ENCODE data around the gene MTURN. TPM values are rescaled to one million over a fixed set of nuclear protein-coding genes. Genes with fewer than 3 reads are reported as not detected.

MTURN gene
- total and polyA plus RNA-seq, 10 of the 15 experiments (the other 5 are each of a cell fraction or from before 2014, with no cell fraction given): 0.52 to 5.0 (median 3.3) TPM

- no peak for TF ChIP-seq ZZZ3 (IDR thresholded peaks at IDR 0.05; ENCODE audit: control insufficient read depth, insufficient read length, low read depth)
- no peak for TF ChIP-seq YBX1 (IDR thresholded peaks at IDR 0.05)
- TF ChIP-seq NFYB (IDR thresholded peaks at IDR 0.05; ENCODE audit: insufficient read depth, low read depth, low read length): no peak
- no peak for TF ChIP-seq CHD2 (IDR thresholded peaks at IDR 0.05; ENCODE audit: borderline replicate concordance, low read depth, low read length)
- no peak for TF ChIP-seq IRF5 (IDR thresholded peaks at IDR 0.05; ENCODE audit: borderline replicate concordance)
- TF ChIP-seq JUND (IDR thresholded peaks at IDR 0.05; ENCODE audit: low read depth, low read length): no peak
Observed at GRCh38 chr7:30169579-30169978, 34.8 kb downstream of the MTURN start (continued).

GRCh38 chr7:30170476-30171205 lies 35.9 kb downstream of the MTURN start:
- FAIRE-seq (no peak), DNase-seq (ENCODE audit: low read depth, low spot score) (no peak), ATAC-seq (no peak)
- H4K20me1 ChIP-seq (ENCODE audit: control insufficient read depth, insufficient read depth): no peaks in the 10 kb centered on the region
- ChIA-PET RAD21 (ENCODE audit: unreplicated experiment) (interaction anchor here (0.7 to 1.4 kb wide), 4 partner anchors 8 to 275 kb away, joined by 3 to 4 read pairs (median 4); no protein-coding TSS in a partner anchor), CTCF (interaction anchor here (0.9 to 2.7 kb wide), 6 partner anchors 8 to 182 kb away, joined by 3 to 12 read pairs (median 3); no protein-coding TSS in a partner anchor), POLR2A (interaction anchor here (0.6 kb wide), 1 partner anchor 146 kb away, joined by 5 read pairs; no protein-coding TSS in a partner anchor), SMC1A (ENCODE audit: uncharacterized antibody, unreplicated experiment) (interaction anchor here (0.9 to 9.4 kb wide), 9 partner anchors 8 to 380 kb away, joined by 3 to 74 read pairs (median 4); no protein-coding TSS in a partner anchor)
- H3K4me2 ChIP-seq (ENCODE audit: control insufficient read depth, insufficient read depth): no peak overlapping the region
- no peak for TF ChIP-seq IRF5 (IDR thresholded peaks at IDR 0.05; ENCODE audit: borderline replicate concordance)
- H3K27ac ChIP-seq (ENCODE audit: control insufficient read depth, insufficient read depth): no peak overlapping the region
- in situ Hi-C loops (cut with MboI): no loop called here
- no peak overlapping the region for H3K9ac ChIP-seq (ENCODE audit: control insufficient read depth, insufficient read depth, low read length)
- H3K79me2 ChIP-seq (ENCODE audit: control insufficient read depth, insufficient read depth, low read length): no peaks in the 10 kb centered on the region
- H2AFZ ChIP-seq (ENCODE audit: control insufficient read depth, low read depth, low read length): no peak overlapping the region
- H3K4me1 ChIP-seq (ENCODE audit: control insufficient read depth, insufficient read depth, low read length): no peaks in the 10 kb centered on the region
- no peaks in the 10 kb centered on the region for H3K27me3 ChIP-seq (replicated peaks in 1 of 2; ENCODE audit: control insufficient read depth in 2 of 2, insufficient read depth in 2 of 2, low read length in 1 of 2)
- no peak overlapping the region for H3K4me3 ChIP-seq
- intact Hi-C loops (cut with micrococcal nuclease; ENCODE audit: unreplicated experiment): no loop called here
- H3K9me3 ChIP-seq (replicated peaks; ENCODE audit: control insufficient read depth, insufficient read depth, low read length): no peaks in the 10 kb centered on the region
- H3K36me3 ChIP-seq (ENCODE audit: control insufficient read depth in 2 of 2, insufficient read depth in 2 of 2, low read length in 1 of 2): no peaks in the 10 kb centered on the region
- BruUV-seq (replicated peaks): no TSS peak
- 46% methylated on average over 6 of the region's 6 CpGs for whole genome bisulfite sequencing (ENCODE audit: insufficient coverage, insufficient replicate concordance, low lambda C conversion rate, missing lambda C conversion rate)

All from GM12878 (cell line).